Measurements from ENCODE around the gene ABCB4.
A peak's percentile ranks its signal among the peaks of the same experiment; 100 is the strongest.
"Not testable (repeated sequence)": the region's sequence is repeated elsewhere in the genome, so short reads cannot be mapped to it uniquely, and the experiment has no call there.

ABCB4 gene

DNA sequence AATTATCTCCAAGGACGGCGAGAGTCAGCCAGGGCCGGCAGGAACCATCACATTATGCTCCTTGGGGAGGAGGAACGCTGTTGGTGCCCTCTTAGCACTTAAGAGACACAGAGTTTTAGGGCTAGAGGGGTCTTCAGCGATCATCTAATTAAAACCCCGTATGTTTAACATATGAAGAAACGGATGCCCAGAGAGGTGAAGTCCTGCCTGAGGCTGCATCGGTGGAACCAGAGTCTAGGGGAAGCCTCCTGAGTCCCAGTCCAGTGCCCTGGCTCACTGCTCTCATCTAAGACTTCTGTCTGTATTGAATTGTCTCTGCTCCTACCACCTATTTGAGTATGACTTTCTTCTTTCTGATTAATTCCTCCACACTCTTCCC is 688 bp upstream of the ABCB4 start:
- DNase-seq (ENCODE audit: low read depth, low spot score): no peak

DNA sequence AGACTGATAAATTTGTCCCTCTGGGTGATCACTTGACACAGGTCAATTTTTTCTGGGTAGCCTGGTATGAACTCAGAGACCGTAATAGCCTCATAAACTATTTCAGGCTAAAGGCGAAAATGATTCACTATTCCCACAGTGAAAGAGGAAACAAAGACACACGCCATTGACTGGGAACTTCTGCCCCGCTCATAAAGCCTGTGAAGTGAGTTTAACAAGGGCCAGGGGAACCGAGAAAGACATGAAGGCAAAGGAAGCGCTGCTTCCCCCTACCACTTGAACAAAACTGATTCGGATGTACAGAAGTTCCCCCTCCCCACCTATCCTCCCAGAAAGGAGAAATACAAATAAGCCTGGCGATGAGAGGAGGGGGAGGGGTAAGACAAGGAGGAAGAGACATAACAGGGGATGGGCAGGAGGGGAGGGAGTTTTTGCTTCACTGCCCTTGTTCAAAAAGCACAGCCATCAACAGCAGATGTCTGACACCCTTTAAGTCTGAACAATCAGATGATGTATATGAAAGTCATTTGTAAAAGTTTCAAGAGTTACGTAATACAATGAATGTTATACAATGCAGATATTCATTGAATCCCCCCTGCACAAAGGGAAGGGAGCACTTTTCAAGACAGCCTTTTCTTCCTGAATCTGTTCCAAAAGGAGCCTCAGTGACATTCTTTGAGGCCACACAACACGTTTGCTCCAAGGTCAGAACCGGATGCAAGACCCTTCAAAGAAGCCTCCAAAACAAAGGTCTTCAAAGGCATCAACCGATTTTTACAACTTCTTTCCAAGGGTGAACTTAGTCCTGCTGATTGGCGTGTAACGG is 734 bp downstream of the ABCB4 start:
- DNase-seq (ENCODE audit: low read depth, low spot score): no peak

DNA sequence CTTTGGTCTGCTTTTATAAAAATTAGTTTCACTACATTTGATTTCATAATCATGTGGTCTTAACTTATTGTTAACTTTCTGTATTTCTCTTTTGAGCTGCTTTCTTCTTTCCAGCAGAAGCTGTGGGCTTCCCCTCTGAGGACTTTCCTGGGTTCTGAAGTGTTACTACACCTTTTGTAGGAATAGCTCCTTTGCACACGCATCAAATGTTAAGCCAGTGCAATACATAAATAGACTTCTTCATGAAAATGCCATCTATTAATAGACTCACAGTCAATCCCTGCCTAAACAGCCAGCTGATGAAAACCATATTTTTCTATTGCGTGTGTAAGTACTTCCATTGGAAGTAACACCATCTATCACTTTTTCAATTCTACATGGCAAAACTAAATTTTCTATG is 1.5 kb downstream of the ABCB4 start:
- DNase-seq (ENCODE audit: low read depth, low spot score): no peak

DNA sequence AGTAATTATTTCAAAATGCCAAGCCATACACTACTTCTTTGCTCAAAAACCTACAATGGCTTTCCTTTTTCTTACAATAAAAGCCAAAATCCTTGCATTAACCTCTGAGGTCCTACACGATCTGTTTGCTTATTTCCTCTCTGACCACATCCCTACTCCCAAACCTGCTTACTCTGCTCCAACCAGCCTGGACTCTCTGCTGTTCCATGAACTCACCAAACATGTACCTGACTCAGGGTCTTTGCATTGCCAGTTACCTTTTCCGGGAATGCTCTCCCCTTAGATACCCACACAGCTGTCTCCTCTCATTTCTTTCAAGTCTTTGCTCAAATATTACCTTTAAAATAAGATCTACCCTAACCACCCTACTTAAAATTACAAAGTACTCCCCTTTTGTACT is 2.3 kb downstream of the ABCB4 start:
- no peak for DNase-seq (ENCODE audit: low read depth, low spot score)

DNA sequence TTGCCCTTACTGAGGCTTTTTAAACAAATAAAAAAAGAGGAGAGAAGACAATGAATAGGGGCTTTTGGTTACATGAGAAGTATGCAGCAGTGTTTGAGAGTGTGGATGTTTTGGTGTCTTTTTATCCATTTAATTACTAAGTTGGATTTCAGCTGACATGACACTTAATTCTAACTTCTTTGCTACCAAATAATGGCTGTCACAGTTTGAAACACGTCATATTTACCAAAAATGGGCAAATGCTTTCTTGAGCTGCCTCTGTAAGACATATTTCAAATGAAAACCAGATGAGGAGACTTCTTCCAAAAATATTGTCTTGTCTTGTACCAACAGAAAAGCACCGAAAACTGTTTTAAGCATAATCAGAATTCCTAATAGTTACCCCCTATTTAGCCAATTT is 4.0 kb downstream of the ABCB4 start:
- DNase-seq (ENCODE audit: low read depth, low spot score): no peak

DNA sequence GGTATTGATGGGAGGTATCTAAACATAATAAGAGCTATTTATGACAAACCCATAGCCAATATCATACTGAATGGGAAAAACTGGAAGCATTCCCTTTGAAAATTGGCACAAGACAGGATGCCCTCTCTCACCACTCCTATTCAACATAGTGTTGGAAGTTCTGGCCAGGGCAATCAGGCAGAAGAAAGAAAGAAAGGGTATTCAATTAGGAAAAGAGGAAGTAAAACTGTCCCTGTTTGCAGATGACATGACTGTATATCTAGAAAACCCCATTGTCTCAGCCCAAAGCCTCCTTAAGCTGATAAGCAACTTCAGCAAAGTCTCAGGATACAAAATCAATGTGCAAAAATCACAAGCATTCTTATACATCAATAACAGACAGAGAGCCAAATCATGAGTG is 6.3 kb downstream of the ABCB4 start:
- DNase-seq (ENCODE audit: low read depth, low spot score): not testable (repeated sequence)

DNA sequence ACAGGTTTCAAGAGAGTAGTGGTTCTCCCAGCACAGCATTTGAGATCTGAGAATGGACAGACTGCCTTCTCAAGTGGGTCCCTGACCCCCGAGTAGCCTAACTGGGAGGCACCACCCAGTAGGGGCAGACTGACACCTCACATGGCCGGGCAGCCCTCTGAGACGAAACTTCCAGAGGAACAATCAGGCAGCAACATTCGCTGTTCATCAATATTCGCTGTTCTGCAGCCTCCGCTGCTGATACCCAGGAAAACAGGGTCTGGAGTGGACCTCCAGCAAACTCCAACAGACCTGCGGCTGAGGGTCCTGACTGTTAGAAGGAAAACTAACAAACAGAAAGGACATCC is 10.0 kb downstream of the ABCB4 start:
- not testable (repeated sequence) for DNase-seq (ENCODE audit: low read depth, low spot score)

DNA sequence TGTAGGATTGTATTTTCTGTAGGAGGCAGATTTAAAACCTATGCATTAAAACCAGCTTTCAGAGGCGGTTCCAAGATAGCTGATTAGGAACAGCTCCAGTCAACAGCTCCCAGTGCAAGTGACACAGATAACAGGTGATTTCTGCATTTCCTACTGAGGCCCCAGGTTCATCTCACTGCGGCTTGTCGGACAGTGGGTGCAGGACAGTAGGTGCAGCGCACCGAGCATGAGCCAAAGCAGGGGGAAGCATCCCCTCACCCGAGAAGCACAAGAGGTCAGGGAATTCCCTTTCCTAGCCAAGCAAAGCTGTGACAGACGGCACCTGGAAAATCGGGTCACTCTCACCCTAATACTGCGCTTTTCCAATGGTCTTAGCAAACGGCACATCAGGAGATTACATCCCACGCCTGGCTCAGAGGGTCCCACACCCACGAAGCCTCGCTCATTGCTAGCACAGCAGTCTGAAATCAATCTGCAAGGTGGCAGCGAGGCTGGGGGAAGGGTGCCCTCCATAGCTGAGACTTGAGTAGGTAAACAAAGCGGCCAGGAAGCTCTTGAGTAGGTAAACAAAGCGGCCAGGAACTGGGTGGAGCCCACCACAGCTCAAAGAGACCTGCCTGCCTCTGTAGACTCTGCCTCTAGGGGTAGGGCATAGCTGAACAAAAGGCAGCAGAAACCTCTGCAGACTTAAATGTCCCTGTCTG is 10.5 kb downstream of the ABCB4 start:
- DNase-seq (ENCODE audit: low read depth, low spot score): peak; percentile 65

DNA sequence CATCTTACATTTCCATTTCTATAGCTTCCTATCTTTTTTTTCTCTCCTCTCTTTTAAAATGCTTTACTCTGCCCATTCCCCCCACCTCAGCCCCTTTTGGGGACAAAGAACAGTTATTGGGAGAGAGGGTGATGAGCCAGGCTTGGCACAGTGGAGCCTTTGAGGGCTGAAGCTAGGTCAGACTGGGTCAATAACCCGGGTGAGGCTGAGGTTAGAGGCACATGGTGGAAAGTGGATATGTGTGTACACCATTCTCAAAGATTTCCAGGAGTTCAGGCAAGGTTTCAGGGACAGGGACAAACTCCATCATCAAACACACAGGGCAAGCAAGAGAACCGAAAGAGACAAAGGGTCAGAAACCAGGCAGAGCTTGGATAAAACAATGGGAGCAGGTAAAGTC is 11.5 kb downstream of the ABCB4 start:
- DNase-seq (ENCODE audit: low read depth, low spot score): no peak

DNA sequence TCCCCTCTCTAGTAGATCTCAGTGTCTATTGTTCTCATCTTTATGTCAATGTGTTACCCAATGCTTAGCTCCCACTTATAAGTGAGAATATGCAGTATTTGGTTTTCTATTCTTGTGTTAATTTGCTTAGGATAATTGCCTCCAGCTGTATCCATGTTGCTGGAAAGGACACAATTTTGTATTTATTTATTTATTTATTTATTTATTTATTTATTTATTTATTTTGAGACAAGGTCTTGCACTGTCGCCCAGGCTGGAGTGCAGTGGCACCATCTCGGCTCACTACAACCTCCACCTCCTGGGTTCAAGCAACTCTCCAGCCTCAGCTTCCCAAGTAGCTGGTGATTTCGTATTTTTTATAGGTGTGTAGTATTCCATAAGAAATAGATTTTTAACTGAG is 15.0 kb downstream of the ABCB4 start:
- DNase-seq (ENCODE audit: low read depth, low spot score): not testable (repeated sequence)

DNA sequence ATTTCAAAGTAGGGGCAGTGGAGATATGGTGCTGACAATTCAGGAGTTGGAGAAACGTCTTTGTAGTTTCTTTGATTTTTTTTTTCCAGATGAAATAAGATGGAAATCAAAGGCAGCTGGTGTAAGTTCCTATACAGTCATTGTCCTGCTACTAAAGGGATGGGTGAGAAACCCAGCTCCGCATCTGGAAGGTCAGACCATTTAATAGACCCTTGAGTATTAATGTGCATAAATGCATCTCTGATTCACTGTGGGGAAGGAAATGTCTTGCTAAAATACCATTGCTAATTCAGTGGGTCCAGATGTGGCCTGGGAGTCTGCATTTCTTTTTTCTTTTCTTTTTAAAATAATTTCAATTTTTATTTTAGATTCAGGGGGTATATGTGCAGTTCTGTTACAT is 15.5 kb downstream of the ABCB4 start:
- DNase-seq (ENCODE audit: low read depth, low spot score): no peak

DNA sequence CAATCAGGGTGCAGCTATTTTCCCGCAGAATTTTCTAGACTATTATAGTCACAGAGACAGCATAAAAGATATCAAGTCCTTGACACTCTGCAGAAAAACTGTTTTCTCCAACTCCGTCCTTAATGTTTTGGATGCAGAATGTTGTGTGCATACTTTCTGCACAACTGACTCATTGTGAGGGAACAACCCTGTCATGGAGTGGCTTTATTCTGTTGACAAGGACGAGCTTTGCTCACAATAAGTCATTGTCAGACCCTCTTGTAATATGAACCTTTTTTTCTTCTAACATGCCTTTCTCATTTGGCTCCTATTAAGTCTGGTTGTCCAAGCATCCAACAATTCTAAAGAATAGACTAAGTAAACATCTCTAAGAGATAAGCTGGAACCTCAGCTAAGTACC is 17.3 kb downstream of the ABCB4 start:
- DNase-seq (ENCODE audit: low read depth, low spot score): no peak

DNA sequence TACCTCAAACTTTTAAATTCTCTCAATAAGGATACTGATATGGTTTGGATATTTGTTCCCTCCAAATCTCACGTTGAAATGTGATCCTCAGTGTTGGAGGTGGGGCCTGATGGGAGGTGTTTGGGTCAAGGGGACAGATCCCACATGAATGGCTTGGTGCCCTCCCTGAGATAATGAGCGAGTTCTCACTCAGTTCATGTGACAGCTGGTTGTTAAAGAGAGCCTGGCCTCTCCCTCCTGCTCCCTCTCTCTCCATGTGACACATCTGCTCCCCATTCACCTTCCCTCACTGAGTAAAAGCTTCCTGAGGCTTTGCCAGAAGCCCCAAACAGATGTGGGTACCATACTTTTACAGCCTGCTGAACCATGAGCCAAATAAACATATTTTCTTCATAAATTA is 19.2 kb downstream of the ABCB4 start:
- no peak for DNase-seq (ENCODE audit: low read depth, low spot score)

DNA sequence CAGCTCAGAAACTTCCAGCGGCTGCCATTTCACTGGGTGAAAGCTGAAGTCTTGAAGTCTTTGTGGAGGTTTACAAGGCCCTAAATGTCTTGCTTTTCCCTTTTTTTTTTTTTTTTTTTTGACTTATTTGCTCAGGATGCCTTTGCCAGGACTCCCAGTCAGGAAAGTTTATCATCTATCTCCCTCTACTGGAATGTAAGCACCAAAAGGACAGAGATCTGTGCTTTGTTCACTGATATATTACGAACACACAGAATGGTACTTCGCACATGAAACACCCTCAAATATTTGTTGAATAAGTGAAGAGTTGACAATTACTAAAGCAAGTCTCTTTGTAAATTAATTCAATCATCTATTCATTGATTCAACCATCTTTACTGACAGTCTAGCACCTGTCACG is 23.2 kb downstream of the ABCB4 start:
- DNase-seq (ENCODE audit: low read depth, low spot score): no peak

DNA sequence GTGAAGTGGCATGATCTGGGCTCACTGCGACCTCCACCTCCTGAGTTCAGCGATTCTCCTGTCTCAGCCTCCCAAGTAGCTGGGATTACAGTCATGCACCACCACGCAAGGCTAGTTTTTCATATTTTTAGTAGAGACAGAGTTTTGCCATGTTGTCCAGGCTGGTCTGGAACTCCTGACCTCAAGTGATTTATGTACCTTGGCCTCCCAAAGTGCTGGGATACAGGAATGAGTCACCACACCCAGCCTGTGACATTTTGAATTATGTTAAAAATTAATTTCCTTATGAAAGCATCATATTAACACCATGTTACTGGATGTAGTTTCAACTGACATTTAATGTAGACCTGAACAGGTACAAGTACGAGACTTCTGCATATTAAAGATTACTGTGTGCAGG is 24.3 kb downstream of the ABCB4 start:
- no peak for DNase-seq (ENCODE audit: low read depth, low spot score)

DNA sequence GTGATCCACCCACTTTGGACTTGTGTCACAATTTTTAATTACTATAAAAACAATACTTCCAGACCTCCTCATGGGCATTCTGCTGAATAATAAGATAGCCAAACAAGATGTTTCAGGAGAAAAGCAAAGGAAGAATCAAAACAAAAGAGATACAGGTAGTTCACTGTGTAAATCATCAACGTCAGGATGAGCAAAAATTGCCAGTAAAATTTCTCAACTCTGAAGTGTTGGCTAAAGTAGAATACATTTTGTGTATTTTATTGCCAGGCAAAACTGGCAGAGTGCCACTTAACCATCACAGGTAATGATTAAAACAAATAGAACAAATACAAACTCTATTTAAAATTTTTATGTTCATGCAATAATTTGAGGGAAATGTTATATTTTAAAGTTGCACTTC is 24.8 kb downstream of the ABCB4 start:
- no peak for DNase-seq (ENCODE audit: low read depth, low spot score)

DNA sequence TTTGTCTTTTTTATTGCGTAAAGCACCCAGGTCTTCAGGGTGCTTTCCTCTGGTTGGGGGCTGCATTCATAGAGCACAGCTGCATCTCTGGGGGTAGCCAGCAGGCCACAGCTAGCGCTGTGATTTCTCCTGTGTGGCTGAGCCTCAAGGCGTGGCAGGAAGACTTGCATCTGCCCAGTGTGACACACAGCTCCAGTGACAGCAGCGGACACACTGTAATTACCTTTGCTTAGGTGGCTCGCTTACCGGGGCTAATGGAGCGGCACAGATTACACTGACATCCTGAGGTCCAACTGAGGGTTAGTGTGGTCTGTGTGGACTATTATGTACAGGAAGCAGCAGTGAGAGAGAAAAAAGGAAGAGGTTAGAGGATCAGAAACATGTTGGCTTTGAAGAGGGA is 27.1 kb downstream of the ABCB4 start:
- no peak for DNase-seq (ENCODE audit: low read depth, low spot score)

DNA sequence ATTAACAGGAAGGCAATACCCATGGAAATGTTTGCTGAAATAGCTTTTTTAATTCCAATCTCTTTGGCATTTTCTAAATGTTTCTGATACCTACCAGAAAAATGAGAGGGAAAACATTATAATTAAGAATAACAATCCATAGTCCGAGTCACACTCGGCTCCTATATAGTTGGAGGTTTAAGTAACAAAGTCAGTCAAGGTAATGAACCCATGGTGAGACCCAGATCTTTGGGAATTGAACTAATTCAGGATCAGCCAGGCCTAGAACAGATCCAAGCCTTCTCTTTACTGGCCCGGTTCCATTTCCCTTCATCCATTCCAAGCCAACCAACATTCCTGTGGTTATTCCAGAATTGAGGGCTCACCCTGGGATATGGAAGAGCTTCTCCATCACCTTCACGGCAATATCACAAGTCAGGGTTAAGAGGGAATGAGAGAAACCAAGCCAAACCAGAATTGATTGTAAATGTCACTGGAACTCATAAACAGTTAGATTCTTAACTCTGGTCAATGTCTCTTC is 28.3 kb downstream of the ABCB4 start:
- DNase-seq (ENCODE audit: low read depth, low spot score): no peak

DNA sequence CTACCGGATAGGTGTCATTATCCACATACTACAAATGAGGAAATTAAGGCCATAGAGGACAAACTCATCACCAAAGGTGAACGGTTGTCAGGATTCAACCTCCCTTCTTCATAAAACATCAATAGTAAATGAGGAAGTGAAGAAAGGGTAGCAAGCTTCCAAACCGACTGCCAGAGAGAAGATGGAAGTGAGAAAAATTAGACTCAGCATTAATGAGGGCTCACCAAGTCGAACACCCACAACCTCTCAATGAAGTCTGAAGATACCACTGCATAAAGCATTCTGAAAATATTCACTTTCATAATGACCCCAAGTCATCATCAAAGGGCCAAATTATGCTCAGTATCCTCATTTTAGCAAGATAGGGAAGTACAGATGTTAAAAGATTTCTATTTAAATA is 29.6 kb downstream of the ABCB4 start:
- no peak for DNase-seq (ENCODE audit: low read depth, low spot score)

DNA sequence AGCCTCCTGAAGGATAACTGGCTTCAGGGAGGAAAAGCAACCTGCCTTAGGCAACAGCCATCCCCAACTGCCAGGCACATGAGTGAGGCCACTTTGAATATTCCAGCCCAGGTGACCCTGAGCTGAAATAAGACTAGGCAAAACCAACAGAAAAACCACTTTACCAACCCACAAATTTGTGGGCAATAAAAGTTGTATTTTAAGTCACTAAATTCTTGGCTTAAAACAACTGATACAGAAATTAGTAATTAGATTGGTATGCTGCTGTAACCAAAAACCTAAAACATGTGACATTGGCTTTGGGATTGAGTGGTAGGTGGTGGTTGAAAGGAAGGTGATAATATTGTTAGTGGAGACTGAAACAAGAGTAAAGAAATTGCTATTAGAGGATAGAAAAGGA is 39.9 kb downstream of the ABCB4 start:
- no peak for DNase-seq (ENCODE audit: low read depth, low spot score)

DNA sequence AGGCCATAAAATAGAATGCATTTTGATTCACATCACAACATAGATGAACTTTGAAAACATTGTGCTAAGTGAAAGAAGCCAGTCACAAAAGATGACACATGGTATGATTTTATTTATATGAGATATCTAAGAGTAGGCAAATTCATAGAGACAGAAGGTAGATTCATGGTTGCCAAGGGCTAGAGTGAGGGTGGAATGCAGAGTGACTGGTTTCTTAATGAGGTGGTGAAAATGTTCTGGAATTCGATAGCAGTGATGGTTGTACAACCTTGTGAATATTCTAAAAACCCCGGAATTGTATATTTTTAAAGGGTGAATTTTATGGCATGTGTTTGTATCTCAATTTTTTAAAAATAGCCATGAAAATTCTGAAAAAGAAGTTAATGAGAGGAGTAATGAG is 42.9 kb downstream of the ABCB4 start:
- no peak for DNase-seq (ENCODE audit: low read depth, low spot score)

DNA sequence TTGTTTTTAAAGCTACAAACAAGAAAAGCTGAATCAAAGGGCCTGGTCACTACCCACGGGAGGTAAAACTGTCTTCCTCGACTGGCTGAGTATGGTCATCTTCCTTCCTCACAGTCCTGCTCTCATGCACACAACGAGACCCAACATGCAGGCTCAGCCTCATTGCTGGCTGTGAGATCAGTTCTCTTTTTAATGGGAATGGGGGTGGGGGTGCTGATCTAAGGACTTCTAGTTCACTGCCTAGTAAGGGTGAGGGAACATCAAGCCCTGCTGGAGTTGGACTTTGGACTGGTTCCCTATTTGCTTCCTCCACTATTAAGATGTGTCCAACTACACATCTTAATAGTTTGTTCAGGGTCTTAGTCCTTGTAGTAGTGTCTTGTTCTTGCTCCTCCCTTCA is 48.2 kb downstream of the ABCB4 start:
- no peak for DNase-seq (ENCODE audit: low read depth, low spot score)

DNA sequence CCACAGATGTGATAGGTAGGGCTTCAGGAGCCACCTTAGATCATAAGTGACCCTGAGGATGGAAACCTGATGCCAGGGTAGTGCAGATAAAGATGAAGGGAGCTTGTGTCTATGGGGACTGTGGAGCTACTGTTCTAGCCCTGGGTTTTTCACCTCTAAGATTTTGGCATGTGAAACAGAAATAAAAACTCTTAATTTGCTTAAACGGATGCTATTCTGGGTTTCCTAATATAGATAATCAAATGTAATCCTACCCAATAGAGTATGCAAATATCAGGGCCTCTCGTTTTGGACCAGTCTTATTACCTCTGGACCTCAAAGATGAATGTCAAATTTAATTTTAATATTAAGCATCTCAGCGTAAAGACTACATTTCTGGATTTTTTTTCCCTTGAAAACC is 49.3 kb downstream of the ABCB4 start:
- DNase-seq (ENCODE audit: low read depth, low spot score): no peak

Measured in iPS DF 19.7 (cell line).